Stimulated activated CD4-positive, alpha-beta T cell treated with anti-CD3 and anti-CD28 coated beads, Interleukin-15, amount 100 ng/mL, for 24 hours (primary cell): ENCODE results near the gene SMG6.

Experiments used
- DNase-seq: peaks from one replicate; pipeline ENCODE4 v3.0.0-alpha.2; 2020

The SMG6 gene

DNA sequence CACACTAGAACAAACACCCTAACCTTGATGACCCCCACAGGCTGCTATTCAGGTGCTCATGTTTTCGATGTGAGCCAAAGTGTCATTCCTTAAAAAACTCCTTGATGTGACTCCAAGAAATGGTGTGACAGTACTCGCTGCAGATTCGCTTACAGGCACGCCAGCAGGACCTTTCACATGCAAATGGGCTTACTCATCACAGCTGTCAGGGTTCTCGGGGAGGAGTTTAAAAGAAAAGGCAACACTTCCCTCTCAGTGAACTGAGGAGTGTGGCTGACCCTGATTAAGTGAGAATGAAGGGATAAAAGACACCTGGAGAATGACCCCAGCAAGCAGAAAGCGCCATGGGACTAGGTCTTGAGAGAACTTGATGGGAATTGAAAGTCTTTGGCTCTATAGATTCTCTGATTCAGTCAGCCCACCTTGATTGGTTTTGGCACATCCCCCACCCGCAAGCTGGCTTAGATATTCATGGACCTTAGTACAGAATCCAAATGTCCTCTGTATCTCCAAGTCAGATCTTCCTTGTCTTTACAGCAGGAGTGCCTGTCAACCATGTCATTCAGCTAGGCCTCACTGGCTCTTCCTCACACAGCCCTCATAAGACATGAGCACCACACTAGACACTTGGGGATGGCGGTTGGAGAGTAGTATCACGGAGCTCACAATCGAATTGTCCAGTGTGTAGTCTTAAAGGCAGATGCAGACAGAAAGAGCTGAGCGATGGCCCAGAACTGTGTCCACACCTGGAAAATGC, 166.1 kb downstream of the SMG6 start:
- no peak for DNase-seq

DNA sequence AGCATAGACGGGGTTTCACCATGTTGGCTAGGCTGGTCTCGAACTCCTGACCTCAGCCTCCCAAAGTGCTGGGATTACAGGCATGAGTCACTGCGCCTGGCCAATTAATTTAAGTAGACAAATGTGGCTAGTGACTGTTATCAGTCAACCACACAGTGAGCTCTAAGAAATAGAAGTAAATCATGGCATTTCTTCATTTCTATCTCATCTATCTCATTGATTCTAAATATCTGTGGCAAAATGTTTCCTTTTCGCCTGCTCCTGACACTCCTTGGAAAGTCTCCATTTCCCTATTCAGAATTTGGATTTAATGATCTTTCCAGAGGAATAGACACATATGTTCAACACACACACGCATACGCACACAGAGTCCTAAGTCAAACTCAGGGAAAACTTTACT, 167.3 kb downstream of the SMG6 start:
- no peak for DNase-seq

GRCh38 chr17:2128011-2128410, 175.6 kb downstream of the SMG6 start:
- no peak for DNase-seq

DNA sequence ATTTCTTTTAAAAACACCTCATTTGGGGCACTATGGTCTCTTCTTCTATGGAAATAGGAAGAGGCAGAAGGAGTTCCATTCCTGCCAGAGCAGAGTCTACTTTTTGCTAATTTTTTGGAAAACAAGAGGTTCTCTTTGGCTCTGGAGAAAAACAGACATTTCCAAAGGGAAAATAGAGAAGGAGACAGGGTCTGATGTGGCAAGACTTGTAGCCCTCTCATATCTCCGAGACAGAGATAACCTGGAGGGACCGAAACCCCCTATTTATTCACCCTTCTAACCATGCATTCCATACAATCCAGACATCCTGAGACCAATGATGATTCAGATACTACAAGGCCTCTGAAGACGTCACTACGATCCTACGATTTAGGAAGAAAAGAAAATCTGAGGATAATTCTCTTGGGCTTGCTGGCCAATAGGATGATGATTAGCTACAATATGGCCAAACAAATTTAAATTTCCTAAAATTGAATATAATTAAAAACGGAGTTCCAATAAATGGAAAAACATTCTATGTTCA, 178.5 kb downstream of the SMG6 start:
- DNase-seq = no peak

- DNase-seq = no peak
Observed at GRCh38 chr17:2124391-2124790, 179.2 kb downstream of the SMG6 start.

GRCh38 chr17:2123375-2124251, 180.0 kb downstream of the SMG6 start:
- no peak for DNase-seq

DNA sequence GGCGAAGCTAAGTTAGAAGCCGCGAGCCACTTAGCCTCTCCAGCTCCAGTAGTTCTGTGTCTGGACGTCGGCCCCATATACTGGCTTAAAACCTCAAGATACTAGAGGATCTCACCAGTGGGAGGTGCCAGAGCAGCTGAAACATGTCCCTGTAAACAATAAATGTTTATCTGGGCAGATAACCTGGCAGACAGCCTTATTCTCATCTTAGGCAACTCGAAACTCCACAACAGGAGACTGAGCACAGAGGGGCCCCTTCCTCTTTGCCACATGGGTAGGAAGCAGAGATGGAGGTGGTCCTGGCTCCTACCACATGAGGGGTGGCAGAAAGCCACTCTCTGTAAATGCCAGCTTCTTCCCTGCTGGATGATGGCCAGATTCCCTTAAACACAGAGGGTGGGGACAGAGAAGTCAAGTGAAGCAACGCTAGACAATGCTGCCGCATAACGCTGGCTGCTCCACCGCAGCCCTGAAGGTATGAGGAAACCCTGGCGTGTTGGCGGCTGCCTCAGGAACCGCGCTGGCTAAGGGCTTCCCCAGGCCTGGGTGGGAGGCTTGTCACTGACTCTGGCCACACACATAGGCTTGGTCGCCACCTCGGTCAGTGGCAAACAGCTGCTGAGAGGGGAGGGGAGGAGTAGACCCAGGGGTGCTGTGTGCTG, 180.8 kb downstream of the SMG6 start:
- DNase-seq = no peak

DNA sequence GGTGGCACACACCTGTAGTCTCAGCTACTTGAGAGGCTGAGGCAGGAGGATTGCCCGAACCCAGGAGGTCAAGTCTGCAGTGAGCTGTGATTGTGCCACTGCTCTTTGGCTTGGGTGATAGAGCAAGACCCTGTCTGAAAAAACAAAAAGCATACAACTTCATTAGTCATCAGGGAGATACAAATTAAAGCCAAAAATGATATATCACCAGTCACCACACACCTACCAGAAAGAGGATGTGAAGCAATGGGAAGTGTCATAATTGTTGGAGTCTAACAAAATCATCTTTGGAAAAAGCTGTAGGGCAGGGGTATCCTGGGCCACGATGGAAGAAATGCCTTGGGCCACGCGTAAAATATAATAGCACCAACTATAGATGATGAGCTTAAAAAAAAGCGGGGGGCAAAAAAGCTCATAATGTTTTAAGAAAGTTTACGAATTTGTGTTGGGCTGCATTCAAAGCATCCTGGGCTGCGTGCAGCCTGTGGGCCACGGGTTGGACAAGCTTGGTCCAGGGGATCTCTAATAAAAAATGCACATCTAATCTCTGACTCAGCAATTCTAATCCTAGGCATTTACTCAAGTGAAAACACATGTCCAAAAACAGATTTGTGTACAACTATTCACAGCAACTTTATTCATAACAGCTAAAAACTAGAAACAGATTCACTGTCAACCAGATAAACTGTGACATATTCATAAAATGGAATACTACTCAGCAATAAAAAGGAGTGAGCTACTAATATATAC, 182.8 kb downstream of the SMG6 start:
- DNase-seq = no peak

DNA sequence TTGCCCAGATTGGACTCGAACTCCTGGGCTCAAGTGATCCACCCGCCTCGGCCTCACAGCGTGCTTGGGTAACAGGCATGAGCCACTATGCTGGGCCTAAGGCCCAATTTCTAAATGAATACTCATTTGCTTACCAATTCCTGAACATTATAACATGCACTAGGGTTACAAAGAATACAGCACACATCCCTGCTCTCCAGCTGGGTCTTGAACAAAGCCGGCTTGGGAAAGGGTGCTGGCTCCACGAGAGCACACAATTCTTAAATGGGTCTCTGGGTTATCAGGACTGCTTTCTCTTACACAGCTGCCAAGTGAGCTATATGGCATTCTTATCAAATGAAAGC, 190.3 kb downstream of the SMG6 start:
- no peak for DNase-seq

- no peak for DNase-seq
Observed at GRCh38 chr17:2111691-2112090, 191.9 kb downstream of the SMG6 start.

DNA sequence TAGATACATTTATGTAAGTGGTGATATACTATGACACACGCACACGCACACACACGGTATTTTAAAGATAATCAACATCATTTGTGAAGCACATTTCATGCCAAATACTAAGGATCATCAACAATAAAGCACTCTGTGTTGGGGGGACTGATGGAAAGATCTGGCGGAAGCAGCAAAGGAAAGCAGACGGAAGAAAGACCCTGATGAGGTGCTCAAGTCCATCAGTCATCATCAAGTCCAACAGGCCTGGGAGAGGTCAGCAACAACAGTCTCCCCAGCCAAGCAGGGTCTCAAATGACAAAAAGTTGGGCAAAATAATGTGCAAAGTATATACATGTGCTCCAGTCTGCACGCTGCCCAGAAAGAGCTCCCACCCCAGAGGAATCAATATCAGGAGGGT, 193.1 kb downstream of the SMG6 start:
- no peak for DNase-seq

GRCh38 chr17:2108170-2108569, 195.4 kb downstream of the SMG6 start:
- DNase-seq = no peak

DNA sequence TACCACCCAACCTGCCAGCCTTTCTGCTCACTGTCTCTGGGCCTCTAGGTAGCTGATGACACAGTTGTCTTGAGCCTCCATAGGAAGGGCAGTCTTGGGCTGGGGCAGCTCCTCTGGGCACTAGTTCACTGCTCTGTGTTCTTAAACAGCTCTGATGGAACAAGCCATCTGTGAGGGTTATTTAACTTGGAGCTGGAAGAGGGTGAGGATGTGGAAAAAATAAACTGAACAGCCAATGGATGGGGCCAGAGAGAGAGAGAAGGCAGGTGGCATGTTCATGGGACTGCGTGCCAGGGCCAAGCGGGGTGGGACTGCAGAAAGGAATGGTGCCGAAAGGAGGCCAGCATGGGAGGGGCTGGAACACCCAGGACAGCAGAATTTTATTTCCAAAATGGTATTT, 196.1 kb downstream of the SMG6 start:
- DNase-seq = no peak

GRCh38 chr17:2107050-2107449, 196.5 kb downstream of the SMG6 start:
- DNase-seq = no peak

DNA sequence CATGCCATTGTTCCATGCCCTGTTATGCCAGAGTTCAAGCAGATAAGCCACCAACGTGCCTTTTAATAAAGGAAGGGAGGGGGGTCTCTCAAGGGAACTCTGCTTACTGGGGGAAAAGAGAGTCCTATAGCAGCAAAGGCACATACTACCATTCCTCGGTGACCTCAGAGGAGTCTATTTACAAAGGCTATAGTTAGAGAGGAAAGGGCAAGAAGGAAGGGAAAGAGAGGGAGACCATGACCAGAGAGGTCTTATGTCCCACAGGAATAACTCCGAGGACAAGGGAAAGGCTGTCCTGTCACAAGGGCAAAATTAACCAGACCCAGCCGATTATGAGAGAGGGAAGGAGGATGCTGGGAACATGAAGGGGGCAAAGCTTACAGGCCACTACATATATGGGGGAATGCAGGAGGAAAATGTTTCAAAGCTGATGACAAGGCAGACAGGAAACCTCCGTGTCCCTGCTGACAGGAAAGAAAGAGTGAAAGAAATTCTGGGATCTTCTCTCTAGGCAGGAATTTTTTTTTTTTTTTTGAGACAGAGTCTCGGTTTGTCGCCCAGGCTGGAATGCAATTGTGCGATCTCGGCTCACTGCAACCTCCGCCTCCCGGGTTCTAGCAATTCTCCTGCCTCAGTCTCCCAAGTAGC, 197.2 kb downstream of the SMG6 start:
- no peak for DNase-seq

- no peak for DNase-seq
Observed at GRCh38 chr17:2105663-2106062, 197.9 kb downstream of the SMG6 start.

- DNase-seq = no peak
Observed at GRCh38 chr17:2102931-2103809, 200.4 kb downstream of the SMG6 start.

- DNase-seq = peak; percentile 70
Observed at GRCh38 chr17:2101448-2102257, 201.9 kb downstream of the SMG6 start.

GRCh38 chr17:2095536-2095910, 208.1 kb downstream of the SMG6 start:
- DNase-seq = no peak

GRCh38 chr17:2094891-2095535, 208.6 kb downstream of the SMG6 start:
- DNase-seq = no peak
